ENCODE measurements around the gene CRAT.
A peak's percentile ranks its signal among the peaks of the same experiment; 100 is the strongest.

The CRAT gene

GRCh38 chr9:129108805-129109536 is 1.6 kb downstream of the CRAT start:
- no peak for DNase-seq

GRCh38 chr9:129108083-129108804 is 2.3 kb downstream of the CRAT start:
- DNase-seq = no peak

- DNase-seq = no peak
Observed at GRCh38 chr9:129107651-129108050, 2.9 kb downstream of the CRAT start.

GRCh38 chr9:129105857-129106694 is 4.5 kb downstream of the CRAT start:
- DNase-seq = no peak

GRCh38 chr9:129104051-129104450 is 6.5 kb downstream of the CRAT start:
- no peak for DNase-seq

GRCh38 chr9:129103595-129103965 is 7.0 kb downstream of the CRAT start:
- DNase-seq = no peak

GRCh38 chr9:129102791-129103594 is 7.6 kb downstream of the CRAT start:
- peak; percentile 54 for DNase-seq

- no peak for DNase-seq
Observed at GRCh38 chr9:129102095-129102525, 8.5 kb downstream of the CRAT start.

GRCh38 chr9:129101279-129101678 is 9.3 kb downstream of the CRAT start:
- no peak for DNase-seq

GRCh38 chr9:129100383-129101169 is 10.0 kb downstream of the CRAT start:
- DNase-seq = no peak

GRCh38 chr9:129098328-129098727 is 12.3 kb downstream of the CRAT start:
- no peak for DNase-seq

- DNase-seq = no peak
Observed at GRCh38 chr9:129097671-129098306, 12.8 kb downstream of the CRAT start.

- no peak for DNase-seq
Observed at GRCh38 chr9:129095908-129096307, 14.7 kb downstream of the CRAT start.

GRCh38 chr9:129095170-129095667 is 15.4 kb downstream of the CRAT start:
- DNase-seq = no peak

- no peak for DNase-seq
Observed at GRCh38 chr9:129094387-129095169, 16.0 kb downstream of the CRAT start.

GRCh38 chr9:129093602-129094386 is 16.8 kb downstream of the CRAT start:
- no peak for DNase-seq

- DNase-seq = no peak
Observed at GRCh38 chr9:129089246-129089645, 21.3 kb downstream of the CRAT start.

- DNase-seq = no peak
Observed at GRCh38 chr9:129084087-129084486, 26.5 kb downstream of the CRAT start.

- DNase-seq = no peak
Observed at GRCh38 chr9:129081388-129081904, 29.1 kb downstream of the CRAT start.
